Right lobe of liver (tissue), 6 donors: Measurements from ENCODE around the gene NDOR1. TPM values are rescaled to one million over a fixed set of nuclear protein-coding genes. Genes with fewer than 3 reads are reported as not detected.

Source experiments
- ATAC-seq, 4 donors: fragments of 200-7000 bp; cut with Tn5 transposase; one replicate each; pipeline ENCODE4 v1.9.1; 2020; ENCODE audit warnings: mild to moderate bottlenecking in 4 of 4, moderate library complexity in 4 of 4
- DNase-seq, 3 donors: peaks; one replicate each; pipeline ENCODE4 v3.0.0-alpha.2; 2020
- H3K27ac ChIP-seq, 3 donors: fragments of 200-600 bp; one replicate each; pipeline ENCODE4 v1.8.0; 2022
- H3K27me3 ChIP-seq, 2 donors: fragments of 200-600 bp; one replicate each; pipeline ENCODE4 v1.8.0; 2022
- H3K36me3 ChIP-seq, 4 donors: fragments of 200-600 bp; sonication (generic) in 1 of 4; one replicate each; pipeline versions ENCODE4 v1.5.1 to v1.8.0; 2017 to 2022; ENCODE audit warnings: control low read depth in 1 of 4
- H3K4me1 ChIP-seq, 4 donors: fragments of 200-600 bp; sonication (generic) in 1 of 4; one replicate each; pipeline versions ENCODE4 v1.5.1 to v1.8.0; 2017 to 2022; ENCODE audit warnings: control low read depth in 1 of 4
- H3K4me3 ChIP-seq, 3 donors: fragments of 200-600 bp; one replicate each; pipeline ENCODE4 v1.8.0; 2022
- H3K9me3 ChIP-seq, 4 donors: fragments of 200-600 bp; sonication (generic) in 1 of 4; one replicate each; pipeline versions ENCODE4 v1.5.1 to v1.8.0; 2017 to 2022; ENCODE audit warnings: control low read depth in 1 of 4
- POLR2A ChIP-seq: fragments of 450-650 bp; IDR thresholded peaks from one replicate; pipeline ENCODE4 v1.6.1; 2017; ENCODE audit warnings: antibody characterized with exemption, mild to moderate bottlenecking
- WGBS: methylation state at CpG from one replicate; pipeline ENCODE4 v1.1.6; 2018; ENCODE audit warnings: low coverage, low lambda C conversion rate; ENCODE audit not compliant: insufficient coverage; ENCODE audit errors: missing lambda C conversion rate; 5-methylcytosine and 5-hydroxymethylcytosine counted together
- intact Hi-C, 2 donors: fragments of 100-400 bp; cut with DNase I; formaldehyde crosslinking; loops; one replicate each; pipeline versions ENCODE4 v1.11.2 to v1.14.1; 2022
- total RNA-seq, 6 experiments: library from RNA; depleted of rRNA in 2 of 6; stranded (reverse); fragments of >200 nt in 2 of 6; fragmentation: NEBNext Ultra II Directional in 3 of 6; extraction: Animal tissue kit (Norgen Biotek cat#: 25700) in 3 of 6; gene quantifications; one replicate each; pipeline versions ENCODE4 v1.1.0 to v1.2.4, GENCODE V29; 2016 to 2023
- TF ChIP-seq, protein P1 (sequence below), 4 donors: fragments of 200-600 bp in 3 of 4; fragments of 450-650 bp in 1 of 4; IDR thresholded peaks; one replicate each; pipeline versions ENCODE4 v1.5.1 to v1.8.0; 2016 to 2022; ENCODE audit warnings: antibody characterized with exemption in 4 of 4, mild to moderate bottlenecking in 2 of 4
- donor health status: DM: no; HTN: yes; CAD: no.
- donor health status: DM: no; HTN: no; CAD: no.
- donor health status: DM: no; HTN: no; CAD: no.
- donor health status: DM: no; HTN: yes; CAD: no.
- donor health status: DM: no; HTN: yes; CAD: no.

NDOR1 gene
- total RNA-seq, 6 experiments from 2014 or later = 4.7 to 9.6 (median 7.4) TPM

DNA sequence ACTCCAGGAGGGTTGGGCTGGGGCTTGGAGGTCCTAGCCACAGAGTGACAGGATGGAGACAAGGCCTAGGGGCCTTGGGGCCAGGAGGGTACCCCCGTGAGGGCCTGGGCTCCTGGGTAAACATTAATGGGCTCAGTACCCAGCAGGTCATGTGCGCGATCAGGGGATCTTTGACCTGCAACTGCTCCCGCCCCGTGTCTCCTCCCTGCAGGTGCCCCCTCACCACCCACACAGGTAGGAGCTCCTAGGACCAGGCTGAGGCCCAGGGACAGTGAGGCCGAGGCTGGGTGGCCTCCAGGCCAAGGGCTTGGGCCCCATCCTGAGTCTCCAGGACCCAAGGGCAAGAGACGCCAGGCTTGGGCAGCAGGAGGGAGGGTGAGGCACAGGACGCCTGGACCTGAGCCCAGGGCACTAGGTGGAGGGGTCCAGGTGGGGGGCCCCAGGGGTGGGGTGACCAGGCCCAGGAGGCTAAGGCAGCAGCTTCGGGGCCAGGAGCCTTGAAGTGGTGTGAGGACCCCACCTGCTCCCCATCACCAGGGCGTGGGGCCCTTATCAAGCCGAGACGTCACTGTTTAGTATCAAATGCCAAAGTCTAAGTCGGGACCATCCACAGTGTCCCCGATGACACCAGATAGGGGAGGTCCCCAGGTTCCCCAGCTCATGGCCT lies 25.3 kb downstream of the NDOR1 start, which contains the start of gene SLC34A3:
SLC34A3 (plus strand) TSS at position 197 of the 667 bp plus-strand sequence. CDS start 802 bp downstream, outside the sequence.
- no peaks in the 10 kb centered on the region for H3K36me3 ChIP-seq
- no peaks in the 10 kb centered on the region for H3K27me3 ChIP-seq
- DNase-seq (no peak), ATAC-seq (no peak)
- no peak within 1 kb of the TSS for H3K27ac ChIP-seq
- H3K4me3 ChIP-seq = no peak within 1 kb of the TSS
- TF ChIP-seq, protein P1, sequence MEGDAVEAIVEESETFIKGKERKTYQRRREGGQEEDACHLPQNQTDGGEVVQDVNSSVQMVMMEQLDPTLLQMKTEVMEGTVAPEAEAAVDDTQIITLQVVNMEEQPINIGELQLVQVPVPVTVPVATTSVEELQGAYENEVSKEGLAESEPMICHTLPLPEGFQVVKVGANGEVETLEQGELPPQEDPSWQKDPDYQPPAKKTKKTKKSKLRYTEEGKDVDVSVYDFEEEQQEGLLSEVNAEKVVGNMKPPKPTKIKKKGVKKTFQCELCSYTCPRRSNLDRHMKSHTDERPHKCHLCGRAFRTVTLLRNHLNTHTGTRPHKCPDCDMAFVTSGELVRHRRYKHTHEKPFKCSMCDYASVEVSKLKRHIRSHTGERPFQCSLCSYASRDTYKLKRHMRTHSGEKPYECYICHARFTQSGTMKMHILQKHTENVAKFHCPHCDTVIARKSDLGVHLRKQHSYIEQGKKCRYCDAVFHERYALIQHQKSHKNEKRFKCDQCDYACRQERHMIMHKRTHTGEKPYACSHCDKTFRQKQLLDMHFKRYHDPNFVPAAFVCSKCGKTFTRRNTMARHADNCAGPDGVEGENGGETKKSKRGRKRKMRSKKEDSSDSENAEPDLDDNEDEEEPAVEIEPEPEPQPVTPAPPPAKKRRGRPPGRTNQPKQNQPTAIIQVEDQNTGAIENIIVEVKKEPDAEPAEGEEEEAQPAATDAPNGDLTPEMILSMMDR (IDR thresholded peaks at IDR 0.05) = no peak
- no peak for TF ChIP-seq POLR2A
- WGBS = no CpG with 5 or more reads among the region's 14 CpGs
- intact Hi-C loops = loop anchor here (5.0 to 10.0 kb wide), 4 partner anchors 46 to 114 kb away; partner anchors contain the start of genes ANAPC2 (in 1 of the 2) and SSNA1 (in 1 of the 2)
- no peaks in the 10 kb centered on the region for H3K9me3 ChIP-seq
- peaks cover 0 to 3% (median 0%) of the 10 kb centered on the region in 4 donors for H3K4me1 ChIP-seq

DNA sequence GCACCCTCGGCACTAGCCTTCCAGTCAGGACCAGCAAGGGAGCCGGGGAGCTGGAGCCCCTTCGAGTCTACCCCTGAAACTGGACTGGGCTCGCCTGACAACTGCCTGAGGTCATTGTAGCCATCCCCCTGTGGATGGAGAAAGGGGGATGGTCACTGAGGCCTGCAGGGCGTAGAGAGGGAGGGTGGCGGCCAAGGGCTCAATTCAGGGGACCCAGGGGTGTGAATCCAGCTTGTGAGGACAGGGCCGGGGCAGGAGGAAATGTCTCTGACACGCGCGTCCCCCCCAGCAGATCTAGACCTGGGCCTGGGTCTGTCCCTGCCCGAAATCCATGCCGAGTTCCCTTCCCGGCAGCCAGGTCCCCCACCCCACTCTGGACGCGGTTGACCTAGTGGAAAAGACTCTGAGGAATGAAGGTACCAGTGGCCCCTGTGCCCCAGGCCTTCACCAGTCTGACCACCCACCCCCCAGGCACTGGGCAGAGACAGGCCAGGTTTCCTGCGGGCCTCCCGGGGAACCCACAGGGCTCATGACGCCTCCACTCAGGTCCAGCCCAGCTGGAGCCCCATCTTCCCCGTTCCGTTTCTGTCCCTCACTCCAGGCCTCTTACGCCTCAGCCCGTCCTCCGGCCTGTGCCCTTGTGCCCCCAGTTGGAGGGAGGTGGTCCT lies 26.0 kb downstream of the NDOR1 start:
- WGBS = 63% methylated on average over 3 of the region's 23 CpGs
- H3K9me3 ChIP-seq = no peaks in the 10 kb centered on the region
- H3K27ac ChIP-seq = no peak overlapping the region
- intact Hi-C loops = loop anchor here (5.0 to 10.0 kb wide), 4 partner anchors 47 to 114 kb away; partner anchors contain the start of genes ANAPC2 (in 1 of the 2) and SSNA1 (in 1 of the 2)
- peaks cover 0 to 3% (median 0%) of the 10 kb centered on the region in 4 donors for H3K4me1 ChIP-seq
- DNase-seq (no peak), ATAC-seq (no peak)
- H3K36me3 ChIP-seq = no peaks in the 10 kb centered on the region
- no peaks in the 10 kb centered on the region for H3K27me3 ChIP-seq
- TF ChIP-seq POLR2A = no peak
- TF ChIP-seq, protein P1 (IDR thresholded peaks at IDR 0.05) = no peak
- H3K4me3 ChIP-seq = no peak overlapping the region

DNA sequence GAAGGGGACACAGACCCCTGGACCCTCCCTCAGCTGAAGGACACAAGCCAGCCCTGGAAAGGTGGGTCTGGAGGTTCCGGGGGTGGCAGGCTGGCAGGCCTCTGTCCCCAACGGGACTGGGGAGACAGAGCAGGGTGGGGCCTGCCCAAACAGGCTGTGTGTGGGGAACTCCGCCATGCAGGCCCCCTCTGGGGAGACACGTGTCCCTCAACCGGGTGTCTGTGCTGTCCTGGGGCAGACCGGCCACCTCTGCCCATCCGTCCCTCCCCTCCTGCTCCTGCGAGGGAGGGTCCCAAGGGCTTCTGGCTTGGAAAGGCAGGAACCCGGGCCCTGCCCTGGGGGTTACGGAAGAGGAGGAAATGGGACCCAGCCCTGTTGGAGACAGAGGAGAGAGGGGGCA lies 26.6 kb downstream of the NDOR1 start:
- Histone ChIP-seq H3K9me3 (no peaks in the 10 kb centered on the region), H3K4me1 (peaks cover 0 to 6% (median 0%) of the 10 kb centered on the region in 4 donors), H3K36me3 (no peaks in the 10 kb centered on the region), H3K27ac (no peak overlapping the region), H3K4me3 (no peak overlapping the region), H3K27me3 (no peaks in the 10 kb centered on the region)
- WGBS = 60% methylated on average over 1 of the region's 10 CpGs
- intact Hi-C loops = loop anchor here (5.0 to 10.0 kb wide), 4 partner anchors 47 to 115 kb away; partner anchors contain the start of genes ANAPC2 (in 1 of the 2) and SSNA1 (in 1 of the 2)
- DNase-seq (no peak), ATAC-seq (no peak)
- TF ChIP-seq, protein P1 (IDR thresholded peaks at IDR 0.05) = no peak
- no peak for TF ChIP-seq POLR2A

DNA sequence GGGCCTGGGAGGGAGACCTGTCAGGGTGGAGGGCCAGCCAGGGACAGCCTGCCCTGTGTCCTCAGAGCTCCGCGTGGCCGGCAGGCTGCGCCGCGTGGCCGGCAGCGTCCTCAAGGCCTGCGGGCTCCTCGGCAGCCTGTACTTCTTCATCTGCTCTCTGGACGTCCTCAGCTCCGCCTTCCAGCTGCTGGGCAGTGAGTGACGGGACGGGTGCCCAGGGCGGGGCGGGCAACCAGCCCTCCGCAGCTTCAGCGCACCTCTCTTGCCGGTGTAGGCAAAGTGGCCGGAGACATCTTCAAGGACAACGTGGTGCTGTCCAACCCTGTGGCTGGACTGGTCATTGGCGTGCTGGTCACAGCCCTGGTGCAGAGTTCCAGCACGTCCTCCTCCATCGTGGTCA lies 27.0 kb downstream of the NDOR1 start:
- Histone ChIP-seq H3K4me1 (peaks cover 0 to 6% (median 0%) of the 10 kb centered on the region in 4 donors), H3K27me3 (no peaks in the 10 kb centered on the region), H3K36me3 (no peaks in the 10 kb centered on the region), H3K27ac (no peak overlapping the region), H3K9me3 (no peaks in the 10 kb centered on the region), H3K4me3 (no peak overlapping the region)
- DNase-seq (no peak), ATAC-seq (no peak)
- intact Hi-C loops = loop anchor here (5.0 to 10.0 kb wide), 4 partner anchors 48 to 115 kb away; partner anchors contain the start of genes ANAPC2 (in 1 of the 2) and SSNA1 (in 1 of the 2)
- no peak for TF ChIP-seq POLR2A
- TF ChIP-seq, protein P1 (IDR thresholded peaks at IDR 0.05) = no peak
- WGBS = no CpG with 5 or more reads among the region's 24 CpGs
